Fibroblast of lung (primary cell): ENCODE results near the gene GXYLT1. TPM values are rescaled to one million over a fixed set of nuclear protein-coding genes. Genes with fewer than 3 reads are reported as not detected.
A peak's percentile ranks its signal among the peaks of the same experiment; 100 is the strongest.

Experiments
- DNase-seq, 2 donors: peaks; one replicate each; pipeline versions ENCODE4 v3.0.0 to v3.0.0-alpha.2; 2010; ENCODE audit warnings: low read depth in 2 of 2
- H2AFZ ChIP-seq: 2 replicates; pipeline ENCODE4 v1.5.1; 2012; ENCODE audit warnings: low read length, control low read depth, inconsistent platforms
- H3K27ac ChIP-seq: 2 replicates; pipeline ENCODE4 v1.5.1; 2011; ENCODE audit warnings: low read length, control low read depth; ENCODE audit not compliant: insufficient read depth
- H3K27me3 ChIP-seq: 2 replicates; pipeline ENCODE4 v1.5.1; 2011; ENCODE audit warnings: mild to moderate bottlenecking, low read length; ENCODE audit not compliant: control insufficient read depth, insufficient read depth
- H3K36me3 ChIP-seq: 2 replicates; pipeline ENCODE4 v1.5.1; 2011; ENCODE audit warnings: low read length; ENCODE audit not compliant: control insufficient read depth, insufficient read depth
- H3K4me1 ChIP-seq: 2 replicates; pipeline ENCODE4 v1.5.1; 2011; ENCODE audit warnings: low read length; ENCODE audit not compliant: control insufficient read depth, insufficient read depth; ENCODE audit errors: extremely low read depth
- H3K4me2 ChIP-seq: 2 replicates; pipeline ENCODE4 v1.5.1; 2011; ENCODE audit warnings: low read length, control low read depth; ENCODE audit not compliant: insufficient read depth; ENCODE audit errors: extremely low read depth
- H3K4me3 ChIP-seq, 4 experiments: fragments of 200-600 bp in 1 of 4; sonication (generic) in 1 of 4; replicated peaks in 1 of 4; 2 replicates each; pipeline ENCODE4 v1.5.1; 2011 to 2016; ENCODE audit warnings: low read length in 4 of 4, low read depth in 3 of 4, mild to moderate bottlenecking in 3 of 4, control low read depth in 2 of 4, inconsistent platforms in 1 of 4, mixed read lengths in 1 of 4; ENCODE audit not compliant: insufficient read depth in 1 of 4; ENCODE audit errors: control extremely low read depth in 1 of 4
- H3K79me2 ChIP-seq: 2 replicates; pipeline ENCODE4 v1.5.1; 2012; ENCODE audit warnings: mild to moderate bottlenecking, low read length, inconsistent platforms; ENCODE audit not compliant: control insufficient read depth, insufficient read depth
- H3K9ac ChIP-seq: 2 replicates; pipeline ENCODE4 v1.5.1; 2011; ENCODE audit warnings: mild to moderate bottlenecking, low read length, control low read depth; ENCODE audit not compliant: insufficient read depth
- H3K9me3 ChIP-seq: 2 replicates; pipeline ENCODE4 v1.5.1; 2012; ENCODE audit warnings: low read depth, low read length; ENCODE audit not compliant: control insufficient read depth, insufficient read depth
- H4K20me1 ChIP-seq: 2 replicates; pipeline ENCODE4 v1.5.1; 2011; ENCODE audit warnings: low read length; ENCODE audit not compliant: control insufficient read depth, insufficient read depth; ENCODE audit errors: extremely low read depth
- CTCF ChIP-seq, 2 donors: IDR thresholded peaks in 1 of 2; conservative IDR thresholded peaks in 1 of 2; 1 replicate in 1 of 2; 2 replicates in 1 of 2; pipeline ENCODE4 v1.5.1; 2011 to 2012; ENCODE audit warnings: low read length in 2 of 2, control low read depth in 1 of 2, inconsistent platforms in 1 of 2, low read depth in 1 of 2, mild to moderate bottlenecking in 1 of 2
- EZH2 ChIP-seq: IDR thresholded peaks from 2 replicates; pipeline ENCODE4 v1.5.1; 2012; ENCODE audit warnings: low read length, control low read depth, mild to moderate bottlenecking; ENCODE audit errors: missing control alignments
- polyA plus RNA-seq, 2 donors: library from polyadenylated mRNA; depleted of rRNA in 1 of 2; stranded (reverse) in 1 of 2; unstranded in 1 of 2; fragments of >200 nt; gene quantifications; 2 replicates each; pipeline ENCODE4 v1.2.1, GENCODE V29; 2011 to 2012; ENCODE audit warnings: missing spikeins in 1 of 2
- total RNA-seq: library from RNA; depleted of rRNA; stranded (reverse); fragments of >200 nt; gene quantifications from 2 replicates; pipeline ENCODE4 v1.2.1, GENCODE V29; 2014

The GXYLT1 gene
- total and polyA plus RNA-seq, 2 donors (not counting 1 experiment from before 2014, with no cell fraction given) = 10.7 to 14.8 TPM

GRCh38 chr12:42163913-42164312 lies 19.2 kb upstream of the GXYLT1 start:
- Histone ChIP-seq H3K9ac (no peak overlapping the region), H3K4me1 (peaks cover 3% of the 10 kb centered on the region), H3K79me2 (no peaks in the 10 kb centered on the region), H3K4me3 (no peak overlapping the region), H3K36me3 (no peaks in the 10 kb centered on the region), H4K20me1 (no peaks in the 10 kb centered on the region), H3K27ac (no peak overlapping the region), H2AFZ (no peak overlapping the region), H3K4me2 (no peak overlapping the region), H3K9me3 (no peaks in the 10 kb centered on the region), H3K27me3 (no peaks in the 10 kb centered on the region)
- TF ChIP-seq EZH2 (no peak), CTCF (conservative IDR thresholded peaks at IDR 0.05 in 1 of 2, IDR thresholded peaks at IDR 0.05 in 1 of 2; ENCODE audit: low read depth in 1 of 2, low read length in 2 of 2) (no peak)
- no peak for DNase-seq

GRCh38 chr12:42162965-42163364 lies 18.3 kb upstream of the GXYLT1 start:
- H3K4me1 ChIP-seq = peaks cover 3% of the 10 kb centered on the region
- no peak for DNase-seq
- H3K27me3 ChIP-seq = no peaks in the 10 kb centered on the region
- H3K79me2 ChIP-seq = no peaks in the 10 kb centered on the region
- no peaks in the 10 kb centered on the region for H3K36me3 ChIP-seq
- H4K20me1 ChIP-seq = no peaks in the 10 kb centered on the region
- no peak overlapping the region for H3K4me3 ChIP-seq
- no peak overlapping the region for H2AFZ ChIP-seq
- no peaks in the 10 kb centered on the region for H3K9me3 ChIP-seq
- H3K4me2 ChIP-seq = no peak overlapping the region
- TF ChIP-seq EZH2 (no peak), CTCF (conservative IDR thresholded peaks at IDR 0.05 in 1 of 2, IDR thresholded peaks at IDR 0.05 in 1 of 2; ENCODE audit: low read depth in 1 of 2, low read length in 2 of 2) (no peak)
- no peak overlapping the region for H3K9ac ChIP-seq
- no peak overlapping the region for H3K27ac ChIP-seq

GRCh38 chr12:42162193-42162592 lies 17.5 kb upstream of the GXYLT1 start:
- Histone ChIP-seq H3K9me3 (no peaks in the 10 kb centered on the region), H3K79me2 (no peaks in the 10 kb centered on the region), H3K36me3 (no peaks in the 10 kb centered on the region), H2AFZ (no peak overlapping the region), H3K27ac (no peak overlapping the region), H3K4me1 (peaks cover 3% of the 10 kb centered on the region), H3K27me3 (no peaks in the 10 kb centered on the region), H3K9ac (no peak overlapping the region), H3K4me3 (no peak overlapping the region), H3K4me2 (peak overlapping the region; percentile 30), H4K20me1 (no peaks in the 10 kb centered on the region)
- no peak for TF ChIP-seq CTCF (conservative IDR thresholded peaks at IDR 0.05 in 1 of 2, IDR thresholded peaks at IDR 0.05 in 1 of 2; ENCODE audit: low read depth in 1 of 2, low read length in 2 of 2)
- TF ChIP-seq EZH2 = no peak
- peak in 1 of 2 donors; percentile 60 for DNase-seq
